NCI-H2107 treated with DMSO at 0.1 percent for 48 hours (cell line): ENCODE results near the gene MTMR12.
A peak's percentile ranks its signal among the peaks of the same experiment; 100 is the strongest.

Experiments
- DNase-seq: peaks from one replicate; lab custom pipeline; 2025; ENCODE audit not compliant: unreplicated experiment; lab: John Stamatoyannopoulos, UW

Gene MTMR12, protein sequence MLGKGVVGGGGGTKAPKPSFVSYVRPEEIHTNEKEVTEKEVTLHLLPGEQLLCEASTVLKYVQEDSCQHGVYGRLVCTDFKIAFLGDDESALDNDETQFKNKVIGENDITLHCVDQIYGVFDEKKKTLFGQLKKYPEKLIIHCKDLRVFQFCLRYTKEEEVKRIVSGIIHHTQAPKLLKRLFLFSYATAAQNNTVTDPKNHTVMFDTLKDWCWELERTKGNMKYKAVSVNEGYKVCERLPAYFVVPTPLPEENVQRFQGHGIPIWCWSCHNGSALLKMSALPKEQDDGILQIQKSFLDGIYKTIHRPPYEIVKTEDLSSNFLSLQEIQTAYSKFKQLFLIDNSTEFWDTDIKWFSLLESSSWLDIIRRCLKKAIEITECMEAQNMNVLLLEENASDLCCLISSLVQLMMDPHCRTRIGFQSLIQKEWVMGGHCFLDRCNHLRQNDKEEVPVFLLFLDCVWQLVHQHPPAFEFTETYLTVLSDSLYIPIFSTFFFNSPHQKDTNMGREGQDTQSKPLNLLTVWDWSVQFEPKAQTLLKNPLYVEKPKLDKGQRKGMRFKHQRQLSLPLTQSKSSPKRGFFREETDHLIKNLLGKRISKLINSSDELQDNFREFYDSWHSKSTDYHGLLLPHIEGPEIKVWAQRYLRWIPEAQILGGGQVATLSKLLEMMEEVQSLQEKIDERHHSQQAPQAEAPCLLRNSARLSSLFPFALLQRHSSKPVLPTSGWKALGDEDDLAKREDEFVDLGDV

DNA sequence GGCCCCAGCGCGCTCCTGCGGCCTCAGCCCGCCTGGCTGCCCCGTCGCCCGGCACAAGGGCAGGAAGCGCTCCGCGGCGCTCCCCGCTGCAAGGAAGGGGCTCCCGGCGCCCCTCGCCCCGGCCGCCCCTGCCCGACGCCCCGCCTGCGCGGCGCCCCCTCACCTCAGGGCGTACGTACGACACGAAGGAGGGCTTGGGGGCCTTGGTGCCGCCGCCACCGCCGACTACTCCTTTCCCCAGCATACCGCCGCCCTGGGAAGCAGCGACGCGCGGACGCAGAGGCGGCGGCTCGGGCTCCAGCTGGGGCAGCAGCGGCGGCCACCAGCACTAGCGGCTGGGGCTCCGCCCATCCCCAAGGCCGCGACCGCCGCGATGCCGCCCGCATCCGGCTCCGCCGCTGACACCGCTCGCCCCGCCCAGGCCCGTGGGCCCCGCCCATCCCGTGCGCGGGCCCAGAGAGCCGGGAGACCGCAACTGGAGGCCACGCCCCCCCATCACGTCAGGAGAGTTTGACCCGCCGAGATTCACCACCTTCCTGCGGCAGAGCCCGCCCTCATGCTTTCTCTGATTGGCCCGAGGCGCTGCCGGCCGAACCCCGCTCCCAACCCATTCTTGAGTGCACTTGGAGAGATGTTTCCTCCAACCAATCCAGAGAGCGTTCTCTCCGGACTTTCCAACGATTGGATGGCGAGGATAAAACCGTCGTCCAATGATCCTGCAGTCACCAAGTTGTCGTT lies at the start of gene MTMR12:
MTMR12 (minus strand) TSS at position 345 of the 738 bp plus-strand sequence; CDS start at position 244, 101 bp downstream.
- DNase-seq = peak; percentile 99

DNA sequence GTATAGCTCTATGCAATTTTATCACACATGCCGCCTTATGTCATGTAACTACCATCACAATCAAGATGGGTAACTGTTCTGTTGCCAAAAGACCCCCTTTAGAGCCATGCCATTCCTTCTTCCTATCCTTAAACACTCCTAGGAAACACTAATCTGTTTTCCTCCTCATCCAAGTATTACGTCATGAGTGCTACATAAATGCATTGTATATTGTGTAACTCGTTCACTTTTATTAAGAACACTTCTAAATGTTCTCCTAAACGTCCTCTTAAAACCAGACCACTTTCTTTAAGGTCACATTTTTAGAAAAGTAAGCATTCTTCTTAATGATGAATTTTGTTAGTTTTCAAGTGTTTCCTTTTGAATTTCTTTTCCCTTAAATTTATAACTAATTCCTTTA lies 49.8 kb upstream of the MTMR12 start:
- DNase-seq = no peak

DNA sequence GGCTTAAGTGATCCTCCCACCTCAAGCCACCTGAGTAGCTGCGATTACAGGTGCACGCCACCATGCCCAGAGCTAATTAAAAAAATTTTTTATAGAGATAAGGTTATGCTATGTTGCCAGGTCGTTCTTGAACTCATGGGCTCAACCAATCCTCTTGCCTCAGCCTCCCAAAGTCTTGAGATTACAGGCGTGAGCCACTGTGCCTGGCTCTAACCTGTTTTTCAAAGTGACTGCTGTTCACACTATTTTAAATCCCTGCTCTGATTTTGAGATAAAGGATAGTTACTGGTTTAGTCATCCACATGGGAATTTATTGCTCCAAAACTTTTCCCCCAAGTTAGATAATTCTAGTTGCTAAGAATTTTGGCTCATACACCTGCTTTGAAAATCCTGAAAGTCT lies 48.2 kb upstream of the MTMR12 start:
- no peak for DNase-seq

DNA sequence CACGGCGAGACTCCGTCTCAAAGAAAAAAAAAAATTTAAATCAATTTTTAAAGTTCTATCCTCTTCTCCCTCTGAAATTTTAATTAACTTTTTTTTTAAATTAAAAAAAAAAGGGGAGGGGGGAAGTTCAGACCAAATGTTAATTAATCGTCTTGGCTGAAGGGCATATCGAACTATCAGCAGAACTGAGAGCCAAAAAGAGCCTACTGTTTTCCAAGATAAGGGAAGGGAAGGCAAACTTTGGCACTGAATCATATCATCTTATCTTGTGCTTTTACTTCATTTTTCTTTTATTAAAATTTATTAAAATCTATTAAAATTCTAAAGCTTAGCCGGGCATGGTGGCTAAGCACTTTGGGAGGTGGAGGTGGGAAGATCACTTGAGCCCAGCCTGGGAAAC lies 45.9 kb upstream of the MTMR12 start:
- no peak for DNase-seq

DNA sequence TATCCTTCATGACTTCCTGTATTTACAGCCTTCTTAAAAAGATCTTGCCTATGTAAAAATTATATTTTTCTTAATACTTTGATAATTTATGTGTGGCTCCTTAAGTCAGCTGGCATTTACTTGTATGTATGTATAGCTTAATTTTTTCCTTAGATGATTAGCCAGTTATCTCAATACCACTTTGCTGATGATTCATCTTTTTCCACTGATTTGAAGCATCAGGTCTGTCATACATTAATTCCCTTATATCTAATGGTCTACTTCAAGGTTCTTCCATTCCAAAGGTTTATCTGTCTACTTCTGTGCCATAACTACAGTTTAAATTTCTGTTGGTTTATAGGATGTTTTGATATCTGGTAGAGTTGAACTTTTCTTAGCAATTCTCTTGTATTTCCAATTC lies 44.9 kb upstream of the MTMR12 start:
- no peak for DNase-seq

DNA sequence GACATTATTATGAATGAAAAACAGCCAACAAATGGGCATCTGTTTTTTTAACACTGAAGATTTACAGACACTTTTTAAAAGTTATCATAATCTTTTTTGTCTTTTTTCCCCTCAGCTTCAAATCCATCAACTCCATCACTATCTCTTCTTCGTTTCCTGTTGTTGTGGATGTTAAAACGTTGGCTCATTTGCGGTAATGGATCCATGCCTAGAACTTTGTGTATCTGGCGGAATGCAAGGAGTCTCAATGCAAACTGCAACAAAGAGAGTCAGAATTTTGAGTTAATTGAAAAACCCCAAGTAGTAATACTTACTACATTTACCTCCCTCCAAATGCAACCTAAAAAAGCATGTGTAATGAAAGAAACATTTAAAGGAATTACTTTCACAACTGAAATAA lies 42.9 kb upstream of the MTMR12 start:
- DNase-seq = no peak

DNA sequence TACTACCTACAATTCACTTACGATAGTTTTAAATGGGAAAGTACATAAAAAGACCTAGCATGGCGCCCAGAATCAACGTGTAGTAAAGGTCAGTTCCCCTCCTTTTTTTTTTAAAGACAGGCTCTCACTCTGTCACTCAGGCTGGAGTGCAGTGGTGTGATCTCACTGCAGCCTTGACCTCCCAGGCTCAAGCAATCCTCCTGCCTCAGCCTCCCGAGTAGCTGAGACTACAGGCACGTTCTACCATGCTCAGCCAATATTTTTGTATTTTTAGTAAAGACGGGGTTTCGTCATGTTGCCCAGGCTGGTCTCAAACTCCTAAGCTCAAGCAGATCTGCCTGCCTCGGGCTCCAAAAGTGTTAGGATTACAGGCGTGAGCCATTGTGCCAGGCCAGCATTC lies 40.7 kb upstream of the MTMR12 start:
- no peak for DNase-seq

DNA sequence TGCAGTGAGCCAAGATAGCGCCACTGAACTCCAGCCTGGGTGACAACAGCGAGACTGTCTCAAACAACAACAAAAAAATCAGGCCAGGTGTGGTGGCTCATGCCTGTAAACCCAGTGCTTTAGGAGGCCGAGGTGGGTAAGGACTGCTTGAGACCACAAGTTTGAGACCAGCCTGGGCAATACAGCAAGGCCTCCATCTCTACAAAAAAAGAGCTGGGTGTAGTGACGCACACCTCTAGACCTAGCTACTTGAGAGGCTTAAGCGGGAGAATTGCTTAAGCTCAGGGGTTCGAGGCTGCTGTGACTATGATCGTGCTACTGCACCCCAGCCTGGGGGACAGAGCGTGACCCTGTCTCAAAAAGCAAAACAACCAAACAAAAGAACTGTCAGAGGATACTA lies 39.9 kb upstream of the MTMR12 start:
- no peak for DNase-seq

DNA sequence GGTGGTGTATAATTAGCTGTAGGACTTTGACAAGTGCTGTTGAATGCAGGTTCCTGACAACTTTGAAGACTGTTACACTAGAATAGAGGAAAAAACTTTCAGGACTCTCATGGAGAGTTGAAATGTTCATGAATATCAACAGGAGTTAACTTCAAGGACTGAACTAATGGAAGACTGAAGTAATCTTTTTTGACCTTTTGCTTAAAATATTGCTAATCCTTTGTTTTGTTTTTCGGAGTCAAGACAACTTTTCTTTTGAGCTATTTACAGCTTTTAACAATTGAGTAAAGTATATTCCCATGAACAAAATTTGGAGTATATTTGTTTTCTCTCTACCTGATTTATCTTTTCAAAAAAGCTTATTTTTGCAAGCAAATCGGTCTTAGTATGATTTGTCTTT lies 34.1 kb upstream of the MTMR12 start:
- DNase-seq = no peak

DNA sequence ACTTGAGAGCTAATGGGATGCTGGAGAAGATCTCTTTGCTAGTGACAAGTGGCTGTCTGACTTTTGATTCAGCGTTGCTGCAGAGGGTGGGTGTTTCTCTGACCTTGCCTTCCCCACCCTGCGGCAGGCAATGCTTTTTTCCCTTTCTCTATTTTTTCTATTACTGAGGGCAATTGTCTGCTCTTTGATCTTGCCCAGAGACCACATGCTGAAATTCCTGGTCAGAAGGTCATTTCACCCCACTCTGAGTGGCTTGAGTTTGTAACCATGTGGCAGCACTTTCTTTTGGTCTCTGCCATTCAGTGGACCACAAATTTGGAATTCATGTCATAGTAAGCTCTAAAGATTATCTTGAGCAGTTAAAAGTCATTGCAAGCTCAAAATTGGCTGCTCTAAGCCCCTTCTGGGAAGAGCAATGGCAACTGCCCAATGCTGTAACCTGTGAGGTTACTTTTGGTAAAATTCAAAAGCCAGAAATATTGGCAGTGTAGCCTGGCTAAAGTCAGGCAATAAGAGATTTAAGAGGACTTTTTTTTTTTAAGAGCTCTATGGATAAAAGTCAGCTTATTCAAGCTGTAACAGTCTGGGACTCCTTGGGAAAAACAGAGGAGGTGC lies 30.4 kb upstream of the MTMR12 start:
- DNase-seq = no peak

DNA sequence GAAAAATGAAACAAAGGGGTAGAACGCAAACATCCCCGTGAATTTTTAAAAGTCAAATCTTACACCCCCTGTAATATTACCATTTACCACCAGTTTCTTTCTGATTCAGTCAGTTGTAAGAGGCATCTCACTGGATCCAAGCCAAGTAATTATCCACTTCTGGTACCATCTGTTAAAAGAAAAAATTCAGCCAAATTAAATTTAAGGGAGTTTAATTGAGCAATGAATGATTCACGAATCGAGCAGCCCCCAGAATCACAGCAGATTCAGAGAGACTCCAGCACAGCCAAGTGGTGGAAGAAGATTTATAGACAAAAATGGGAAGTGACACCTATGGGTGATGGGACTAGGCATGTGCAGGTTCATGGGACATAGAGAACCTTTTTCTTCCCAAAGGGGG lies 29.9 kb upstream of the MTMR12 start:
- no peak for DNase-seq

DNA sequence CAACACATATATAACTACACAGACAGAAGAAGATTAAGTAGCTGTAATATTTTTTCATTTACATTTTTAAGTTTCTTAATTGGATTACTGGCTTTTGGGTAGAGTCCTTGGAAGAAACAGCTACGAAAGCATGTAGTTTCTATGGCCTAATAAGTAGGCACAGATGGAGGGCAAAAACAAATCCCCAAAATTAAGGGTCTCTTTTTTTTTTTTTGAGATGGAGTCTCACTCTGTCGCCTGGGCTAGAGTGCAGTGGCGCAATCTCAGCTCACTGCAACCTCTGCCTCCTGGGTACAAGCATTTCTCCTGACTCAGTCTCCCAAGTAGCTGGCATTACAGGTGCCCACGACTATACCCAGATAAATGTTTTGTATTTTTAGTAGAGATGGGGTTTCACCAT lies 27.1 kb upstream of the MTMR12 start:
- no peak for DNase-seq

DNA sequence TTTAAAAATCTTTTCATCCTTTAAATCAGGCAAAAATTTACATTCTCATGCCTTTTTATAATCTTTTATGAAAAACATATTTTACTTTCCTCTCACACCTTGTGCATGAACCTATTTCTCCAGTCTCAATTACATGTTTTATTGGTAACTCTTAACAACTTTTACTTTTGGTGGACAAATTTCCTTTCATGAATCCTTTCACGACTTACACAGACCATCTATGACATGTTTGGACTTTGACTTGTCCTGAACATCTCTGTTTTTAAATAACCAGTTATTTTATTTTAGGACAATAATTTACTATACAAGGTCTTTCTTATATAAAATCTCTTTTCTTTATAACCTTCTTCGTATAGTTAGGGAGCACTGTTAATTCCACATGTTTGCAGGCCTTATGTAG lies 26.5 kb upstream of the MTMR12 start:
- no peak for DNase-seq

DNA sequence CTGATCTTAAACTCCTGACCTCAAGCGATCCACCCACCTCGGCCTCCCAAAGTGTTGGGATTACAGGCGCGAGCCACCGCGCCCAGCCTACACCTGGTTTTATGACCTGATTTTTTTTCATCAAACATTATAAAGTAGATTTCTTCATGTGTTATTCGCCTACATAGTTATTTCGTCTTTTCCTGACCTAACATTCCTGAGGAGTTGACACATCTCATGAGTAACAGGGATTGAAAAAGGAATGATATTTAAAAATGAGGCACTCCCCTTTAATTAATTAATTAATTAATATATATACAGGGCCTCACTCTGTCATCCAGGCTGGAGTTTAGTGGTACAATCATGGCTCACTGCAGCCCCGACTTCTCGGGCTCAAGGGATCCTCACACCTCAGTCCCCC lies 20.2 kb upstream of the MTMR12 start:
- no peak for DNase-seq

DNA sequence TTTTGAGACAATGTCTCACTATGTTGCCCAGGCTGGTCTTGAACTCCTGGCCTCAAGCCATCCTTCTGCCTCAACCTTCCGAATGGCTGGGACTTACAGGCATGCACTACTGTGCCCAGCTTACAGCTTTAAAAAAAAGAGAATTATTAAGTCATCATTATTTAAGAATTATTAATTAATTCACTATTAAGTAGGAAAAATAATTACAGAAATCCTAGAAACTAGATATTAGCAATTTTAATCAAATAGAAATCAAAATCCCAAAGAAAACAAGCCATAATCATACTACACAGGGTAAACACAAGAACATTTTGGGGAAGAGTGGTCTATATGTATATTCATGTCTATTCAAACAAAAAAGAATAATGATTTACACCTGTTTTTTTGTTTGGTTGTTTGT lies 19.6 kb upstream of the MTMR12 start:
- DNase-seq = no peak

DNA sequence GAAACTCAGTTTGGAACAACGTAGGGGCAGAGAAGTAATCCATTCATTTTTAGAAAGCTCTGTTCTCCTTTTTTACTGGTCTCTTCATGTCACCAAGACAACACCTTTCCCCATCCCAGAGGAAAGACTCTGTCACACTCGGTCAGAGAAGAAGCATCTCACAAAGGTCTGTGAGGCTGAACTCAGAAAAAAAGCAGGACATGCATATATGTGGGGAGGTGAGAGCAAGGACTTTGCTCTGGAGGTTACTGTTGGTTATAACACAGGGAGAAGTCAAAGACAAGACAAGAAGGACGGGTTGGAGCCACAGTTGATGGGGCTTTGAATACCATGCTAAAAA lies 19.2 kb upstream of the MTMR12 start:
- DNase-seq = no peak

DNA sequence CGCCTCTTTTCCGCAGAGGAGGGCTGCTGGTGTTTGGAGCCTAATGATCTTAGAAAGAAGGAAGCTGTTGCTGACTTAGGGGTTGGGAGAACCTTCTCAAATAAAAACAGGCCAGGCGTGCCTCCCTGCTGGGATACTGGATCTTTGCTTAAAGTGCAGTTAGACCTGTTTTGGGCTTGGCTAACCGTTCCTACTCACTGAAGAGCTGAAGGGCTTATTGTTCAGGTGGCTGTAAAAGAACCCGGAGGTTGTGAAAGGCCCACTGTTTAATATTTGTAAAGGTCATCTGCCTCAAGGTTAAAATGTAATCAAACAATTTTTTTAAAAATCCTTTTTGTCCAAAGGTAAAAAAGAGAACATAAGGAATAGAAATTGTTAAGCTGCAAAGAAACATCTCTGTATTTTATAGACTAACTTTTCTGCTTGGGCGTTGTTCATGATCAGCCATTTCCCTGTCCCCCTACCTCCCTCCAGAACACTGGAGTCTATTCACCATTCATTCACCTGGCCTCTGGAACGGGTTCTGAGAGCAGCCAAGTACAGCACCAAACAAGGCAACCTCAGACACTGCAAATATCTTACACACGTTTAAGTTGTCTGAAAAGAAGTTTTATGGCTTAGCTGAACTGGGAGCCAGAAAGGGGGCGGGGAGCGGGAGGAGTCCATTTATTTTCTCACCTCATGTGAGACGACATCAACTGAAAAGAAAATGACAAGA lies 18.6 kb upstream of the MTMR12 start:
- DNase-seq = no peak

DNA sequence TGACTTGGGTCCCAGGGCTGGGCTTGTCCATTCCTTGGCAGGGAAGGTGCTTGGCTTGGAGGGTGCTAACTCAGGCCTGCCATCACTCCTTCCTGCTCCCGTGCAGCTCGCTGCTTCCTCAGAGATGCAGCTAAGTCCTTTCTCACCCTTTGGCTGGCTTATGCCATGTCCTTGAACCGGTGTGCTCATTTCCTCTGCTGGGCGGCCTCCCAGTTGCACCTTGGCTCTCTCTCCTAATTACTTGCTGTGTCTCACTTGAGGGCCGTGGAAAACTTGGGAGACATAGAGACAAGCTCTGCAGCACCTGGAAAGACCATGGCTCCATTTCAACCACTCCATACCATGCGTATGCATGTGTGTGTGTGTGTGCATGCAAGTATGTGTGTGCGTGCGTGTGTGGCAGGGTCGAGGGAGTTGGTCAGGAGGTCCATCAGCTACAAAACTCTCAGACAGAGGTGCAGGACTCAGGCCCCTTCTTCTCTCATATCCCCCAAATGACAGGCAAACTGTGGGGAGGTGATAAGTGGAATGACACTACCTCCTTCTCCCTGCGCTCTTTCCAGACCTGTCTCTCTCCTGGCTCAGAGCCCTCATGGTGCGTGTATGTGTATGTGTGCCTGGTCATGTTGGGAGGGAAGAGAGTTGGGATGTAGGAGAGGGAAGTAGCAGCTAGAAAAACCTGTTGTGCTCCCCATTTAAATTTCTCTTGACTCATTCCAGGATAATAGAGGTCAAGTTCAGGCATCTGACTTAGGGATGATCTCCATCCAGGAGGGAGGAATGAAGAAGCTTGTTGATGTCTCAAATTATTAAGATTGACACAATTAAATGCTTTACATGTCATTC lies 17.6 kb upstream of the MTMR12 start:
- DNase-seq = no peak

DNA sequence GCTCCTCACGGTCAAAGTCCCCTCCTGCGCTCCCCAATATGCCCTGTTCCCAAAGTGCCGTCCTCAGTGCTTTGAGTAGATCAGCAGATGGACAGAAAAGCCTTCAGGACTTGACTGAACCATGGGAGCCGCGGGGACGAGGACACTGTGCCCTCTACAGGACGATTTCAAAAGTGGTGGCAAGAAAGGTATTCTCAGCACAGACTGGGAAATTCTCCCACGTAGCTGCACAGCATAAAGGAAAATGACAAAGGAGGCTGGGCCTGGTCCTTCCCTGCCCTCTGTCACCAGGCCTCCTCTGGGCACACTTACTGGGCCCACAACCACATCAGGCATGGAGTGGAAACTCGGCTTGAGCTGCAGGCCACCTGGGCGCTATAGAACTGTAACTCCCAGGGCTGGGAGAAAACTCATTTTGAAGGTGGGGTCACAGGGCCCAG lies 16.7 kb upstream of the MTMR12 start:
- peak; percentile 11 for DNase-seq

DNA sequence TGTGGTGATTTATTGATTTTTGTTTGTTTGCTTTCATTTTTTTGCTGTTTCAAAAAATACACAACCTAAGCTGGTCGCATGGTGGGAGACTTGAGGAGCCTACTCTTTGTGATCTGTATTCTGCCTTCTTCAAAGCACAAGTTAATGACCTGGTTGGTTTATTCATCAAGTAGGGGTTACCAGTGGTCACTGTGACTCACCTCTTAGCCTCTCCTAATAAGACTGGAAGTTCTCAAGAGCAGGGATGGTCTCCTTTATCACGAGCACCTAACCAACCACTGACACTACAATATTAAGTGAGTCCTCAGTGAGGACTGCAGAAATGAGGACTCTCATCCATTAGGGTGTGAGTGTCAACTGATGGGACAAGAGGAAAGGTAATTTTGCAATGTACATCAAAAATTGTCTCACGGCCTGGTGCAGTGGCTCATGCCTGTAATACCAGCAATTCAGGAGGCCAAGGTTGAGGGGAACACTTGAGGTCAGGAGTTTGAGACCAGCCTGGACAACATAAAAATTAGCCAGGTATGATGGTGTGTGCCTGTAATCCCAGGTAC lies 13.6 kb upstream of the MTMR12 start:
- no peak for DNase-seq
